Activated CD4-positive, alpha-beta T cell treated with anti-CD3 and anti-CD28 coated beads, Interleukin-2, Interleukin-4, amounts not matched to agents 100 ng/mL and 50 ng/mL, durations not matched to agents 16 hours and 8 hours (primary cell): ENCODE data around the gene GSE1.
"Not testable (repeated sequence)": the region's sequence is repeated elsewhere in the genome, so short reads cannot be mapped to it uniquely, and the experiment has no call there.

Experiments used
- DNase-seq: peaks from one replicate; pipeline ENCODE4 v3.0.0-alpha.2; 2020; ENCODE audit warnings: low spot score

The GSE1 gene

GRCh38 chr16:85591381-85591780 lies 21.7 kb upstream of the GSE1 start:
- no peak for DNase-seq

- not testable (repeated sequence) for DNase-seq
Measured at GRCh38 chr16:85592277-85592676, 20.8 kb upstream of the GSE1 start.

- DNase-seq = no peak
Measured at GRCh38 chr16:85592700-85593493, 20.2 kb upstream of the GSE1 start.

- no peak for DNase-seq
Measured at GRCh38 chr16:85593494-85594221, 19.5 kb upstream of the GSE1 start.

- no peak for DNase-seq
Measured at GRCh38 chr16:85594273-85594977, 18.7 kb upstream of the GSE1 start.

- DNase-seq = no peak
Measured at GRCh38 chr16:85594978-85595661, 18.0 kb upstream of the GSE1 start.

- DNase-seq = no peak
Measured at GRCh38 chr16:85595812-85596502, 17.2 kb upstream of the GSE1 start.

GRCh38 chr16:85598141-85598540 lies 15.0 kb upstream of the GSE1 start:
- DNase-seq = no peak

- no peak for DNase-seq
Measured at GRCh38 chr16:85600078-85600477, 13.0 kb upstream of the GSE1 start.

- no peak for DNase-seq
Measured at GRCh38 chr16:85600530-85601271, 12.4 kb upstream of the GSE1 start.

GRCh38 chr16:85601272-85601639 lies 11.9 kb upstream of the GSE1 start:
- no peak for DNase-seq

GRCh38 chr16:85601730-85602401 lies 11.3 kb upstream of the GSE1 start:
- no peak for DNase-seq

- no peak for DNase-seq
Measured at GRCh38 chr16:85602402-85603202, 10.5 kb upstream of the GSE1 start.

GRCh38 chr16:85603203-85603755 lies 9.8 kb upstream of the GSE1 start:
- DNase-seq = no peak

GRCh38 chr16:85604145-85604705 lies 8.9 kb upstream of the GSE1 start:
- no peak for DNase-seq

- no peak for DNase-seq
Measured at GRCh38 chr16:85605051-85605911, 7.8 kb upstream of the GSE1 start.

- DNase-seq = no peak
Measured at GRCh38 chr16:85605912-85606841, 6.9 kb upstream of the GSE1 start.
